Activated CD4-positive, alpha-beta T cell treated with anti-CD3 and anti-CD28 coated beads, Interleukin-2, amount 10 ng/mL, durations not matched to agents 24 days and 14 days (primary cell): ENCODE data around the gene ESD. TPM values are rescaled to one million over a fixed set of nuclear protein-coding genes. Genes with fewer than 3 reads are reported as not detected.
A peak's percentile ranks its signal among the peaks of the same experiment; 100 is the strongest.

Experiments used
- DNase-seq: peaks from one replicate; pipeline ENCODE4 v3.0.0; 2022
- H3K27ac Mint-ChIP-seq: one replicate; pipeline ENCODE4 v1.8.0; 2022; ENCODE audit warnings: mild to moderate bottlenecking, mixed read lengths
- H3K27me3 Mint-ChIP-seq: one replicate; pipeline ENCODE4 v1.8.0; 2022; ENCODE audit warnings: mixed read lengths
- H3K36me3 Mint-ChIP-seq: one replicate; pipeline ENCODE4 v1.8.0; 2022; ENCODE audit warnings: low read depth, mild to moderate bottlenecking, mixed read lengths
- H3K4me1 Mint-ChIP-seq: one replicate; pipeline ENCODE4 v1.8.0; 2021; ENCODE audit warnings: mixed read lengths
- H3K4me3 Mint-ChIP-seq: one replicate; pipeline ENCODE4 v1.8.0; 2022; ENCODE audit warnings: mild to moderate bottlenecking, moderate library complexity, mixed read lengths
- H3K9me3 Mint-ChIP-seq: one replicate; pipeline ENCODE4 v1.8.0; 2021; ENCODE audit warnings: mixed read lengths
- intact Hi-C: fragments of 100-400 bp; cut with micrococcal nuclease; formaldehyde crosslinking; loops from one replicate; pipeline ENCODE4 v1.15.1; 2023
- total RNA-seq: library from RNA; stranded (reverse); gene quantifications from 2 replicates; pipeline ENCODE4 v1.2.3, GENCODE V29; 2022

Gene ESD, protein sequence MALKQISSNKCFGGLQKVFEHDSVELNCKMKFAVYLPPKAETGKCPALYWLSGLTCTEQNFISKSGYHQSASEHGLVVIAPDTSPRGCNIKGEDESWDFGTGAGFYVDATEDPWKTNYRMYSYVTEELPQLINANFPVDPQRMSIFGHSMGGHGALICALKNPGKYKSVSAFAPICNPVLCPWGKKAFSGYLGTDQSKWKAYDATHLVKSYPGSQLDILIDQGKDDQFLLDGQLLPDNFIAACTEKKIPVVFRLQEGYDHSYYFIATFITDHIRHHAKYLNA
- total RNA-seq: 127 and 128 TPM in 2 replicates

DNA sequence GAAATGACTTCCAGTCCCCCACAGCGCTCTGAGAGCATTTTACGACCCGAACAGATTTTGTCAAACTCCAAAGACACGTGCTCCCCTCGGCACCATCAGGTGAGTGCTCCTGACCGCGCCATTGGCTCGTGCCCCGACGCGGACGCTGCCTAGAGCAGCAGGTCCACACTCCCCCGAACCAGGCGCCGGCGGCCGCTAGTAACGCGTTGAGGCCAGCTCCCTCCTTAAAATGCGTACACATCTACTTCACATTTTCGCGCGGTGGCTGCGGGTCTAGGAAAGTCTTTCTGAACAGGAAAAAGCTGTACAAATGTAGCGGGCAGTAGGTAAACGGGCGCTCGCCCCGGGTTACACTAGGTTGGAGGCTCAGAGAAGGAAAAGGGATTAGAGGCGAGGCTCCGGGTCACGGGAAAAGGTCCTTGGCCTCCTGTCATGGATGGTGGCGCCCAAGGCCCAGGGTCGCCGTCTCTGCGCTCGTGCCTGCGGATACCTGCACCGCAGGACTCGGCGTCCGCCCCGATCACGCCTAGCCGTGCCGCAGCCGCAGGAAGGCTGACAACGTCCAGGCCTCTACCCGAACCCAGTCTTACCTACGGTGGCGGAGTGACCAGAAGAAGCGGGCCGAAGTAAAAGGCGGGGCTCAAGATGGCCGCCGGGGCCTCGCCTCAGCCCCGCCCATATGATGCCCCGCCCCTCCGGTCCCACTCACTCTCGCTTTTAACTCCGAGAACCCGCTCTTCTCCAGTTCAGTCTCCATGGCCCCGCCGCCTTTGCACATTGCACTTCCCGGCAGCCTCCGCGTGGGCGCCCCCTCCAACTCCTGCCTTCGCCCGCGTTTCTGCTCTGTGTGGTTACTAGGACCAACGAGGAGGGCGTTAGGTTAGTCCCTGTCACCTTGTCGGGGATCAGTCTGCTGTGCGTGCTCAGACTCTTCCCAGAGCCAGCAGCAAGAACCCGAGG is at the start of gene ESD:
TSS of gene ESD (minus strand) at position 647 of the 960 bp plus-strand sequence. CDS start 5,748 bp downstream, outside the sequence.
- Mint-ChIP-seq H3K36me3 (peaks cover 16% of the 10 kb centered on the region), H3K9me3 (no peaks in the 10 kb centered on the region), H3K4me1 (peaks cover 27% of the 10 kb centered on the region), H3K4me3 (peak within 1 kb of the TSS; percentile 96), H3K27me3 (peaks cover 4% of the 10 kb centered on the region), H3K27ac (peak within 1 kb of the TSS; percentile 98)
- intact Hi-C loops: loop anchor here (2.0 to 5.0 kb wide), 4 partner anchors 44 to 744 kb away; partner anchors contain the start of gene ZC3H13
- peak; percentile 97 for DNase-seq

DNA sequence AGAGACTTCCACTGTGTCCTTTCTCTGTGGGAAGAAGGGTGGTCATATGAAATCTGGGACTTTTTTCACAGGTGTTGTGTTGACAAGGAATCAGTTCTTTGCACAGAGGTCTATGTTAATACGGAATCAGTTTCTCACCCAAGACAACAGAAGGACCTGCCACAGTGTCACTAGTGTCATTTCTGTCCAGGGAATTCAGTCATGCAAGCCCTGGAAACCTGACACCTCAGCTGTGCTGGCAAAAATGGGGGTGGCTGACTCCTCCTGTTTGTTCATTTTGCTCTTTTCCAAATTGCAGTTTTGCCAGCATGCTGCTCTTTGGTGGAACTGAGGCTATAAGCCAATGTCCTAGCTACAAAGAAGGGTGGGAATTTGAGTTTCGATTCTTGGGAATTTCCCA is 49.8 kb upstream of the ESD start:
- Mint-ChIP-seq H3K27ac (no peak overlapping the region), H3K4me3 (no peak overlapping the region), H3K9me3 (no peaks in the 10 kb centered on the region), H3K27me3 (peaks cover 14% of the 10 kb centered on the region), H3K4me1 (no peaks in the 10 kb centered on the region), H3K36me3 (no peaks in the 10 kb centered on the region)
- DNase-seq: no peak
- intact Hi-C loops: no loop called here

GRCh38 chr13:46845146-46845545 is 48.2 kb upstream of the ESD start:
- intact Hi-C loops: no loop called here
- Mint-ChIP-seq H3K9me3 (no peaks in the 10 kb centered on the region), H3K27ac (no peak overlapping the region)

GRCh38 chr13:46844431-46844830 is 47.5 kb upstream of the ESD start:
- no peak for DNase-seq
- intact Hi-C loops: no loop called here
- no peaks in the 10 kb centered on the region for H3K9me3 Mint-ChIP-seq
- no peaks in the 10 kb centered on the region for H3K36me3 Mint-ChIP-seq
- H3K27me3 Mint-ChIP-seq: peaks cover 12% of the 10 kb centered on the region
- H3K4me3 Mint-ChIP-seq: no peak overlapping the region
- H3K27ac Mint-ChIP-seq: no peak overlapping the region
- H3K4me1 Mint-ChIP-seq: no peaks in the 10 kb centered on the region

More at GRCh38 chr13:46845146-46845545, 48.2 kb upstream of the ESD start:
- no peak for DNase-seq
- no peaks in the 10 kb centered on the region for H3K4me1 Mint-ChIP-seq
- no peaks in the 10 kb centered on the region for H3K36me3 Mint-ChIP-seq
- peaks cover 12% of the 10 kb centered on the region for H3K27me3 Mint-ChIP-seq
- H3K4me3 Mint-ChIP-seq: no peak overlapping the region

- H3K4me1 Mint-ChIP-seq: no peaks in the 10 kb centered on the region
- H3K27ac Mint-ChIP-seq: no peak overlapping the region
- no peak for DNase-seq
- no peaks in the 10 kb centered on the region for H3K9me3 Mint-ChIP-seq
- intact Hi-C loops: no loop called here
- peaks cover 13% of the 10 kb centered on the region for H3K27me3 Mint-ChIP-seq
- no peak overlapping the region for H3K4me3 Mint-ChIP-seq
- H3K36me3 Mint-ChIP-seq: no peaks in the 10 kb centered on the region
Measured at GRCh38 chr13:46839399-46839798, 42.4 kb upstream of the ESD start.

DNA sequence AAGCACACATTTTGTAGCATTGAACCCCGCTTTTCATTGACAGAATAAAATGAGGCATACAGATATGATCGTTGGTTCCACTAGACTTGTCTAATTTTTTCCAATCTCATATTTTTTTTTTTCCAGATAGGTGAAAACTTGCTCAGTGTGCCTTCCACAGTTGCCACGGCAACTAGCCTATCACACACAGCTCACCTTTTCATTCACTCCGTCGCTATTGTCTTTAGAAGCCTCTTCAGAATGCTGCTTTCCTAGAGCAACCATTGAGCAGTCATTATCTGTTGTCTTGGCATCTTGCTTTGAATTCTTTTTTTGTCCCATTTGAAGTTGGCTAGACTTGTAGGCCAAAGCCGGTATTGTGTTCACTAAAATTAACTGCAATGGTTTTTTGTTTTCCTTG is 37.7 kb upstream of the ESD start:
- Mint-ChIP-seq H3K27me3 (peaks cover 15% of the 10 kb centered on the region), H3K4me1 (no peaks in the 10 kb centered on the region), H3K9me3 (no peaks in the 10 kb centered on the region), H3K27ac (no peak overlapping the region), H3K36me3 (no peaks in the 10 kb centered on the region), H3K4me3 (no peak overlapping the region)
- intact Hi-C loops: no loop called here
- DNase-seq: no peak

DNA sequence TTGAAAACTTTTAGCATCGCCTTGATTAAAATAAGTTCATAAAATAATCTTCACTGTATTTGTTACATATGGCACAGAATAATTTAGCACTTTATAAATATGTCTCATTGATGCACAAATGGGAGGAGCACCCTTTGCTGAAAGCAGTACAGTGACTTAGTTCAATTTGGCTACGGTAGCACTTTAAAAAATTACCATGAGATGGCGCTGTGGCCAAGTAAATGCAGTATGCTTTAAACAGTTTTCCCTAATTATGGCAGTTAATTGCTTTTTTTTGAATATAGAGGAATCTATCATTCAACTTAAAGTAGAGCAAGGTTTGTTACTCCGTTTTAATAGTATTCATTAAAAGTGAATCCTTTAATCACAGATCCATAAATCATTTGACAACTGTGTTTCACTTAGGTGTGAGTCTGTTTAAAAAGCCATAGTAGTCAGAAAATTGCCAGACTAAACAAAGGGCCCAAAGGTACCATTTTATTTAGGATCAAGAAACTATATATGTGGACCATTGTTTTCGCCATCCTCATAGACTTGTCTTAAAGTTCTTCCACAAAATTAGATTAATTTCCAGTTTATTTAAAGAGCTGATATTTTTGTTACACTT is 34.7 kb upstream of the ESD start:
- Mint-ChIP-seq H3K36me3 (no peaks in the 10 kb centered on the region), H3K4me1 (no peaks in the 10 kb centered on the region), H3K27ac (no peak overlapping the region), H3K27me3 (peaks cover 17% of the 10 kb centered on the region), H3K4me3 (no peak overlapping the region), H3K9me3 (no peaks in the 10 kb centered on the region)
- intact Hi-C loops: loop anchor here (1.0 kb wide), 1 partner anchor 943 kb away; no protein-coding TSS in a partner anchor
- DNase-seq: peak; percentile 79

GRCh38 chr13:46830405-46831005 is 33.5 kb upstream of the ESD start:
- H3K4me1 Mint-ChIP-seq: no peaks in the 10 kb centered on the region
- no peak overlapping the region for H3K27ac Mint-ChIP-seq
- intact Hi-C loops: loop anchor here (1.0 kb wide), 1 partner anchor 944 kb away; no protein-coding TSS in a partner anchor
- H3K4me3 Mint-ChIP-seq: no peak overlapping the region
- no peaks in the 10 kb centered on the region for H3K9me3 Mint-ChIP-seq
- H3K27me3 Mint-ChIP-seq: peaks cover 17% of the 10 kb centered on the region
- no peaks in the 10 kb centered on the region for H3K36me3 Mint-ChIP-seq
- no peak for DNase-seq

- H3K4me1 Mint-ChIP-seq: no peaks in the 10 kb centered on the region
- no peak overlapping the region for H3K27ac Mint-ChIP-seq
- peaks cover 14% of the 10 kb centered on the region for H3K27me3 Mint-ChIP-seq
- no peaks in the 10 kb centered on the region for H3K36me3 Mint-ChIP-seq
- DNase-seq: no peak
- no peaks in the 10 kb centered on the region for H3K9me3 Mint-ChIP-seq
- no peak overlapping the region for H3K4me3 Mint-ChIP-seq
- intact Hi-C loops: no loop called here
Measured at GRCh38 chr13:46822551-46822950, 25.6 kb upstream of the ESD start.

DNA sequence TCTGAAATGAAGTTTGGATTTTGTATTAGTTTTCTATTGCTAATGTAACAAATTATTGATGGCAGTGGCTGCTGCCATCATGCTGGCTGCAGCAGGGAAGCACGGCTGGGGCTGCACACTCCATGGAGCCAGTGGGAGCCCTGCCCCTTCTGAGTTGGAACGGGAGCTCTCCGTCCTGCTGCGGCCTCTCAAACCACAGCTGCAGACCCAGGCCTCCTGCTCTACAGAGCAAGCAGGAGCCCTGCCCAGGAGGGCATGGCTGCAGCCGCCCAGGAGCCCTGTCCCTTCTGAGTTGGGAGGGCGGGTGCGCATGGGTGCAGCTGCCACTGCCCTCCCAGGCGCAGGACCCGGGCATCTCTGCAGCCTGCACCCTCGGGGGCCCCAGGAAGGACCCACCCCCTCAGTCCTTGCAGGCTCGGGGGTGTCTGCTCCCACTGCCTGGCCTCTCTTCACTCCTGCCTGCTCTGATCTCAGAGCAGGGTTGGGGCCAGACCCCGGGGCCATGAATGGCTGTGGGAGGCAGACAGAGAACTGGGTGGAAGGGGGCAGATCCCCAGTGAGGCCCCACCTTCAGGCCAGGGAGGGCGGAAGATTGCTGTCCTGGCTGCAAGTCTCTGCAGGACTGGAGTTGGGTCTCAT is 21.0 kb upstream of the ESD start:
- intact Hi-C loops: no loop called here
- Mint-ChIP-seq H3K4me1 (no peaks in the 10 kb centered on the region), H3K4me3 (no peak overlapping the region), H3K9me3 (peaks cover 4% of the 10 kb centered on the region), H3K27me3 (peaks cover 19% of the 10 kb centered on the region), H3K36me3 (no peaks in the 10 kb centered on the region), H3K27ac (no peak overlapping the region)
- DNase-seq: no peak

DNA sequence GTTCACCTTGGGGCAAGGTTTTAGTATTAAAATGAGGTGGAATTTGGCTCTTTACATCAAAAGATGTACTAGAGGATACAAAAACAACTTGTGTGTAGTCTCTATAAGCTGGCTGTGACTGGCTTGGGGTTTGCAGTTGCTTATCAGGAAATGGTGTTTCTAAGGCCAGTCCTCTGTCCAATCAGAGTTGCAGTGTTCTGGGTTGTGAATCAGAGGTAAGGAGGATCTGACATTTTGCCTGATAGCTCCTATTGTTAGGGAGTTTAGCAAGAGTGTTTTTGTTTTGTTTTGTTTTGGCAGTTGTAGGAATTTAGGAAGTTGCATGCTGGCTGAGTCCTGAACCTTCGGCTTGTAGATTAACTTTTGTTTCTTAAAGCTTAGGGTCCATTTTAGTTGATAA is 20.1 kb upstream of the ESD start:
- peaks cover 20% of the 10 kb centered on the region for H3K27me3 Mint-ChIP-seq
- peaks cover 13% of the 10 kb centered on the region for H3K9me3 Mint-ChIP-seq
- H3K27ac Mint-ChIP-seq: no peak overlapping the region
- intact Hi-C loops: no loop called here
- H3K4me1 Mint-ChIP-seq: no peaks in the 10 kb centered on the region
- H3K36me3 Mint-ChIP-seq: peaks cover 4% of the 10 kb centered on the region
- H3K4me3 Mint-ChIP-seq: no peak overlapping the region
- no peak for DNase-seq

DNA sequence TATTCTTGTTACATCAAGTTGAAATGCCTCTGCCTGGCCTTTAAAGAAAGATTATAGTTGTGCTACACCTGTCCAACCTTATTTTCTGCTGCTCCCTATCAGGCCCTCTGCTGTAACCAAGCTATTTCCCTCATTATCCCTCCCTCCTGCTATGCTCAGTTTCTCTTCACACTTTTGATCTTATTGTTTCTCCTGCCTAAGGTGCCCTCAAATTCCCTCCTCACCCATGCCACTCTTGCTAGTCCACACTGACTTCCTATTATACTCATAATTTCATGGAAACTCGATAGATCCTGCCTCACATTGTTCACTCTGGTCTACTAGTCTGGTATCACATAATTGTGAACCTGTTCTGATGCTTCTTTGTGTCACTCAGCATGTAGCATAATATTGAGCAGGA is 19.4 kb upstream of the ESD start:
- no peak for DNase-seq
- no peak overlapping the region for H3K27ac Mint-ChIP-seq
- peaks cover 16% of the 10 kb centered on the region for H3K9me3 Mint-ChIP-seq
- H3K36me3 Mint-ChIP-seq: peaks cover 6% of the 10 kb centered on the region
- peaks cover 19% of the 10 kb centered on the region for H3K27me3 Mint-ChIP-seq
- intact Hi-C loops: no loop called here
- H3K4me1 Mint-ChIP-seq: no peaks in the 10 kb centered on the region
- H3K4me3 Mint-ChIP-seq: no peak overlapping the region

DNA sequence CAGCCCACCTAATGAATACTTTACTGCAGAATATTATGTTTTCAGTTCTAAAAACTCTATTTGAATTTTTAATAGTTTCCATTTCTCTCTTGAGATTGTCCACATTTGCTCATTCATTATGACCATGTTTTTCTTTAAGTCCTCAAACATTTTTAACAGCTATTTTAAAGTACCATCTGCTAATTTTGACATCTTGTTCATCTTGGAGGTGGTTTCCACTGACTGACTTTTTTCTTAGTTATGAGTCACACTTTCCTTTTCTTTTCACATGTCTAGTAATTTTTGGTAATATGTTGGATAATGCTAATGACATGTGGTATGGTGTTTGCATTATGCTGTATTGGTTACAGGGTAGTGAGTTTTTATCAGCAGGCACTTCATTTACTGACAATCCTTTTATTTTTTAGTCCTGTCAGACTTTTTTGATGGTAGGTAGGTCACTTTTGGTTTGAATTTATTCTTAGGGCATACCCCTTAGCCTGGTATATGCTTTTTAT is 15.4 kb upstream of the ESD start:
- Mint-ChIP-seq H3K4me1 (no peaks in the 10 kb centered on the region), H3K9me3 (peaks cover 16% of the 10 kb centered on the region), H3K36me3 (peaks cover 6% of the 10 kb centered on the region), H3K27me3 (peaks cover 18% of the 10 kb centered on the region), H3K27ac (peak overlapping the region; percentile 1), H3K4me3 (no peak overlapping the region)
- no peak for DNase-seq
- intact Hi-C loops: no loop called here
